ENCODE measurements around the gene DGKK. TPM values are rescaled to one million over a fixed set of nuclear protein-coding genes. Genes with fewer than 3 reads are reported as not detected.
A peak's percentile ranks its signal among the peaks of the same experiment; 100 is the strongest.
"Not testable (repeated sequence)": the region's sequence is repeated elsewhere in the genome, so short reads cannot be mapped to it uniquely, and the experiment has no call there.

The DGKK gene
- total and polyA plus RNA-seq, 2 of the 13 experiments (the other 11 are each of a cell fraction or from before 2014, with no cell fraction given): 11.0 to 24.0 TPM

GRCh38 chrX:50332668-50333067 lies 138.0 kb downstream of the DGKK start:
- H3K79me2 ChIP-seq (ENCODE audit: insufficient read depth, low read length); BruUV-seq (replicated peaks); H3K4me3 ChIP-seq (replicated peaks in 1 of 3; ENCODE audit: insufficient read depth in 1 of 3, low read depth in 2 of 3, low read length in 3 of 3); H3K9ac ChIP-seq (ENCODE audit: insufficient read depth, low read depth, low read length); FAIRE-seq; H3K4me1 ChIP-seq (ENCODE audit: insufficient read depth, low read length); in situ Hi-C loops (cut with HindIII; ENCODE audit: extremely low pct_ligation_motif_present, low pct_unique_long_range_greater_than_20kb); H3K36me3 ChIP-seq (replicated peaks in 1 of 2; ENCODE audit: control insufficient read depth in 1 of 2, insufficient read depth in 2 of 2, low read length in 2 of 2); H3K9me3 ChIP-seq (ENCODE audit: low read length); H3K27me3 ChIP-seq (ENCODE audit: control insufficient read depth in 1 of 2, insufficient read depth in 2 of 2, low read length in 2 of 2); H2AFZ ChIP-seq (ENCODE audit: low read length); POLR2A ChIA-PET; H4K20me1 ChIP-seq (ENCODE audit: insufficient read depth, low read length); H3K27ac ChIP-seq (ENCODE audit: extremely low read length, insufficient read depth, low read length); ATAC-seq; H3K4me2 ChIP-seq (ENCODE audit: low read depth, low read length); CTCF ChIA-PET (ENCODE audit: low intra/inter-chr PET ratio, low total read pairs): not testable (repeated sequence)
- WGBS (ENCODE audit: low lambda C conversion rate): 0% methylated on average over 2 of the region's 5 CpGs
- intact Hi-C loops (cut with micrococcal nuclease; ENCODE audit: unreplicated experiment): loop anchor here (10.0 kb wide), 1 partner anchor 252 kb away; no protein-coding TSS in a partner anchor
- TF ChIP-seq CTCF (CRISPR knock-in tag; IDR thresholded peaks at IDR 0.05): peak; percentile 35; the same call in 1 of the 2 replicates
- TF ChIP-seq STAG1 (CRISPR knock-in tag; IDR thresholded peaks at IDR 0.05): peak; percentile 33
- TF ChIP-seq MAFK (conservative IDR thresholded peaks at IDR 0.05 in 1 of 2, IDR thresholded peaks at IDR 0.05 in 1 of 2; ENCODE audit: low read length in 2 of 2): 0 out of 4 replicates have a peak, but pooled peaks of 1 of the 2 experiments have one; percentile 7
- peak; percentile 1 for DNase-seq (ENCODE audit: low spot score)

GRCh38 chrX:50327235-50327634 lies 143.4 kb downstream of the DGKK start:
- Histone ChIP-seq H4K20me1 (ENCODE audit: insufficient read depth, low read length) (no peaks in the 10 kb centered on the region), H3K9ac (ENCODE audit: insufficient read depth, low read depth, low read length) (no peak overlapping the region), H3K27ac (ENCODE audit: extremely low read length, insufficient read depth, low read length) (no peak overlapping the region), H3K36me3 (replicated peaks in 1 of 2; ENCODE audit: control insufficient read depth in 1 of 2, insufficient read depth in 2 of 2, low read length in 2 of 2) (no peaks in the 10 kb centered on the region), H3K4me1 (ENCODE audit: insufficient read depth, low read length) (0 out of 2 replicates have a peak, but pooled peaks cover 9% of the 10 kb centered on the region), H3K4me2 (ENCODE audit: low read depth, low read length) (no peak overlapping the region), H3K4me3 (replicated peaks in 1 of 3; ENCODE audit: insufficient read depth in 1 of 3, low read depth in 2 of 3, low read length in 3 of 3) (no peak overlapping the region), H2AFZ (ENCODE audit: low read length) (no peak overlapping the region), H3K79me2 (ENCODE audit: insufficient read depth, low read length) (no peaks in the 10 kb centered on the region), H3K27me3 (ENCODE audit: control insufficient read depth in 1 of 2, insufficient read depth in 2 of 2, low read length in 2 of 2) (no peaks in the 10 kb centered on the region), H3K9me3 (ENCODE audit: low read length) (no peaks in the 10 kb centered on the region)
- no TSS peak for BruUV-seq (replicated peaks)
- DNase-seq (ENCODE audit: low spot score) (no peak), ATAC-seq (no peak), FAIRE-seq (no peak)
- POLR2A ChIA-PET: no interaction called here
- intact Hi-C loops (cut with micrococcal nuclease; ENCODE audit: unreplicated experiment) (no loop called here), in situ Hi-C loops (cut with HindIII; ENCODE audit: extremely low pct_ligation_motif_present, low pct_unique_long_range_greater_than_20kb) (no loop called here)
- no peak for TF ChIP-seq NFATC3 (CRISPR knock-in tag; IDR thresholded peaks at IDR 0.05)
- no peak for TF ChIP-seq ZNF484 (CRISPR knock-in tag; IDR thresholded peaks at IDR 0.05; ENCODE audit: borderline replicate concordance, low read depth)
- no peak for TF ChIP-seq EED (CRISPR knock-in tag; IDR thresholded peaks at IDR 0.05)
- TF ChIP-seq AGO1 (IDR thresholded peaks at IDR 0.05; ENCODE audit: low read depth, low read length, poor library complexity, severe bottlenecking): no peak
- TF ChIP-seq NR2F6 (IDR thresholded peaks at IDR 0.05): no peak
- no peak for TF ChIP-seq NR2F6 (CRISPR knock-in tag; IDR thresholded peaks at IDR 0.05)
- CTCF ChIA-PET (ENCODE audit: low intra/inter-chr PET ratio, low total read pairs): no interaction called here
- 10% methylated on average over 2 of the region's 2 CpGs for WGBS (ENCODE audit: low lambda C conversion rate)
